ENCODE measurements around the gene FOSL1. TPM values are rescaled to one million over a fixed set of nuclear protein-coding genes. Genes with fewer than 3 reads are reported as not detected.

FOSL1 gene
- total and polyA plus RNA-seq, 2 donors (not counting 1 experiment from before 2014, with no cell fraction given): 2.3 TPM; not detected in 1

DNA sequence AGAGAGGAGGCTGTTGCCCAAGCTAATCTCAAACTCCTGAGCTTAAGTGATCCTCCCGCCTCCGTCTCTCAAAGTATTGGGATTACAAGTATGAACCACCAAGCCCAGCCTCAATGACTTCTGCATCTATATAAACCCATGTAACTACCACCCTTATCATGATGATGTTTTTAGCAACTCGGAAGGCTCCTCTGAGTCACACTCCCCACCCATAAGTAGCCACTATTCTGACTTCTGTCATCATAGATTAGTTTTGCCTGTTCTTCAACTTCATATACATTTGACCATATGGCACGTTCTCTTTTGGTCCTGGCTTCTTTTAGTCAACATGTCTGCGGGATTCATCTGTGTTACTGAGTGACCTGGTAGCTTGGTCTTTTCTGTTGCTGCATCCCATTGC lies 6.4 kb upstream of the FOSL1 start:
- peaks cover 4% of the 10 kb centered on the region for H3K4me1 Mint-ChIP-seq
- H3K9ac ChIP-seq (ENCODE audit: low read length): no peak overlapping the region
- ATAC-seq (ENCODE audit: low read depth) (no peak), DNase-seq (no peak)
- WGBS (ENCODE audit: insufficient coverage): 89% methylated on average over 4 of the region's 5 CpGs
- CTCF ChIA-PET: interaction anchor here (1.2 to 1.7 kb wide), 2 partner anchors 18 to 54 kb away, joined by 3 to 6 read pairs; partner anchors contain the start of gene FIBP
- POLR2A ChIA-PET: interaction anchor here (0.6 kb wide), 1 partner anchor 24 kb away, joined by 4 read pairs; no protein-coding TSS in a partner anchor
- H3K27me3 Mint-ChIP-seq: peaks cover 39% of the 10 kb centered on the region
- no peak overlapping the region for H3K27ac ChIP-seq (ENCODE audit: low read length in 2 of 2)
- no peak overlapping the region for H3K27ac Mint-ChIP-seq
- no peak overlapping the region for H3K4me3 ChIP-seq (ENCODE audit: control extremely low read depth in 1 of 5, extremely low read depth in 1 of 5, insufficient read depth in 1 of 5, low read depth in 2 of 5, low read length in 4 of 5)
- H3K9me3 ChIP-seq (ENCODE audit: control extremely low read depth in 1 of 3, control insufficient read depth in 2 of 3, insufficient read depth in 1 of 3, low read length in 2 of 3): no peaks in the 10 kb centered on the region
- H3K4me2 ChIP-seq (replicated peaks; ENCODE audit: low read depth, low read length, poor library complexity, severe bottlenecking): no peak overlapping the region
- peaks cover 0 to 37% (median 10%) of the 10 kb centered on the region in 4 experiments for H3K27me3 ChIP-seq (replicated peaks in 1 of 4; ENCODE audit: control extremely low read depth in 1 of 4, control insufficient read depth in 3 of 4, insufficient read depth in 4 of 4, low read length in 3 of 4)
- intact Hi-C loops (cut with micrococcal nuclease): no loop called here
- H3K79me2 ChIP-seq (ENCODE audit: control insufficient read depth, insufficient read depth, low read length): no peaks in the 10 kb centered on the region
- no peak overlapping the region for H3K4me3 Mint-ChIP-seq
- TF ChIP-seq EZH2 (IDR thresholded peaks at IDR 0.05; ENCODE audit: borderline replicate concordance, insufficient read depth, low read depth, low read length, poor library complexity, severe bottlenecking): no peak
- no peaks in the 10 kb centered on the region for H4K20me1 ChIP-seq (ENCODE audit: control insufficient read depth, insufficient read depth, low read length, poor library complexity, severe bottlenecking)
- no peaks in the 10 kb centered on the region for H3K4me1 ChIP-seq (ENCODE audit: control insufficient read depth in 2 of 2, insufficient read depth in 2 of 2, low read length in 2 of 2)
- H2AFZ ChIP-seq (ENCODE audit: insufficient read depth, low read depth, low read length, poor library complexity, severe bottlenecking): no peak overlapping the region
- H3K36me3 ChIP-seq (replicated peaks in 1 of 2; ENCODE audit: control extremely low read depth in 1 of 2, control insufficient read depth in 1 of 2, extremely low read depth in 1 of 2, insufficient read depth in 2 of 2, low read length in 1 of 2): no peaks in the 10 kb centered on the region
- no peaks in the 10 kb centered on the region for H3K9me3 Mint-ChIP-seq (ENCODE audit: insufficient read depth)

- peaks cover 0 to 10% (median 0%) of the 10 kb centered on the region in 3 donors for H3K9me3 ChIP-seq (ENCODE audit: control extremely low read depth in 1 of 3, control insufficient read depth in 2 of 3, insufficient read depth in 1 of 3, low read length in 2 of 3)
- peaks cover 29% of the 10 kb centered on the region for H3K27me3 Mint-ChIP-seq
- TF ChIP-seq EZH2 (IDR thresholded peaks at IDR 0.05; ENCODE audit: borderline replicate concordance, insufficient read depth, low read depth, low read length, poor library complexity, severe bottlenecking) (no peak), CTCF (IDR thresholded peaks at IDR 0.05) (no peak)
- no peak overlapping the region for H3K27ac Mint-ChIP-seq
- H3K4me2 ChIP-seq (replicated peaks; ENCODE audit: low read depth, low read length, poor library complexity, severe bottlenecking): no peak overlapping the region
- H3K4me3 ChIP-seq (ENCODE audit: control extremely low read depth in 1 of 5, extremely low read depth in 1 of 5, insufficient read depth in 1 of 5, low read depth in 2 of 5, low read length in 4 of 5): no peak overlapping the region
- no peak overlapping the region for H3K9ac ChIP-seq (ENCODE audit: low read length)
- H3K36me3 ChIP-seq (replicated peaks in 1 of 2; ENCODE audit: control extremely low read depth in 1 of 2, control insufficient read depth in 1 of 2, extremely low read depth in 1 of 2, insufficient read depth in 2 of 2, low read length in 1 of 2): no peaks in the 10 kb centered on the region
- H3K27ac ChIP-seq (ENCODE audit: low read length in 2 of 2): no peak overlapping the region
- peaks cover 10% of the 10 kb centered on the region for H3K4me1 Mint-ChIP-seq
- peaks cover 20% of the 10 kb centered on the region in 2 donors for H3K4me1 ChIP-seq (ENCODE audit: control insufficient read depth in 2 of 2, insufficient read depth in 2 of 2, low read length in 2 of 2)
- H2AFZ ChIP-seq (ENCODE audit: insufficient read depth, low read depth, low read length, poor library complexity, severe bottlenecking): no peak overlapping the region
- intact Hi-C loops (cut with micrococcal nuclease): no loop called here
- DNase-seq: no peak
- no peaks in the 10 kb centered on the region for H3K9me3 Mint-ChIP-seq (ENCODE audit: insufficient read depth)
- H3K27me3 ChIP-seq (replicated peaks in 1 of 4; ENCODE audit: control extremely low read depth in 1 of 4, control insufficient read depth in 3 of 4, insufficient read depth in 4 of 4, low read length in 3 of 4): peaks cover 0 to 39% (median 16%) of the 10 kb centered on the region in 4 experiments
- WGBS (ENCODE audit: insufficient coverage): 98% methylated on average over 7 of the region's 8 CpGs
- ATAC-seq (ENCODE audit: low read depth): no peak
- no peaks in the 10 kb centered on the region for H3K79me2 ChIP-seq (ENCODE audit: control insufficient read depth, insufficient read depth, low read length)
- POLR2A ChIA-PET: interaction anchor here (0.6 kb wide), 1 partner anchor 16 kb away, joined by 3 read pairs; the partner anchor contains the start of gene FIBP
- H3K4me3 Mint-ChIP-seq: no peak overlapping the region
- no peaks in the 10 kb centered on the region for H4K20me1 ChIP-seq (ENCODE audit: control insufficient read depth, insufficient read depth, low read length, poor library complexity, severe bottlenecking)
- CTCF ChIA-PET: no interaction called here
Observed at GRCh38 chr11:65903715-65904114, 3.5 kb upstream of the FOSL1 start.
